PC-3 (cell line): ENCODE results near the gene SPESP1. TPM values are rescaled to one million over a fixed set of nuclear protein-coding genes. Genes with fewer than 3 reads are reported as not detected.

Experiments
- ATAC-seq: fragments of 200-7000 bp; cut with Tn5 transposase; 2 replicates; pipeline ENCODE4 v1.9.1; 2020; ENCODE audit warnings: mild to moderate bottlenecking, moderate library complexity
- BruUV-seq: library from RNA; stranded (reverse); fragments of 400-500 nt; replicated peaks from 2 replicates; lab custom pipeline; 2021; lab: Mats Ljungman, UMichigan
- CTCF ChIA-PET: fragments of 300-600 bp; sonication (Branson Sonifier 250); formaldehyde crosslinking; loops from one replicate; lab custom pipeline; 2022; ENCODE audit warnings: antibody characterized with exemption; lab: Charles Lee
- POLR2A ChIA-PET: fragments of 300-600 bp; sonication (Branson Sonifier 250); formaldehyde crosslinking; loops from one replicate; lab custom pipeline; 2022; ENCODE audit warnings: antibody characterized with exemption; ENCODE audit not compliant: unreplicated experiment; lab: Charles Lee
- DNase-seq: peaks from one replicate; pipeline ENCODE4 v3.0.0-alpha.2; 2015
- H2AFZ ChIP-seq: fragments of 300-600 bp; sonication (generic); 2 replicates; pipeline ENCODE4 v1.6.0; 2016; ENCODE audit warnings: antibody characterized with exemption, low read length
- H3F3A ChIP-seq: fragments of 300-600 bp; sonication (generic); one replicate; pipeline ENCODE4 v1.6.0; 2017; ENCODE audit warnings: antibody characterized with exemption, low read length, control low read depth, mild to moderate bottlenecking; ENCODE audit not compliant: unreplicated experiment
- H3K27ac ChIP-seq: fragments of 300-600 bp; sonication (generic); 2 replicates; pipeline ENCODE4 v1.5.1; 2016; ENCODE audit warnings: mild to moderate bottlenecking, low read length
- H3K27me3 ChIP-seq: fragments of 300-600 bp; sonication (generic); 2 replicates; pipeline ENCODE4 v1.6.1; 2016; ENCODE audit warnings: low read length, mixed read lengths
- H3K36me3 ChIP-seq: fragments of 300-600 bp; sonication (generic); 2 replicates; pipeline ENCODE4 v1.6.1; 2016; ENCODE audit warnings: low read depth, mixed run types, low read length, mixed read lengths
- H3K4me1 ChIP-seq: fragments of 300-600 bp; sonication (generic); 2 replicates; pipeline ENCODE4 v1.5.1; 2016; ENCODE audit warnings: low read length; ENCODE audit not compliant: insufficient read depth
- H3K4me2 ChIP-seq: fragments of 300-600 bp; sonication (generic); 2 replicates; pipeline ENCODE4 v1.6.0; 2016; ENCODE audit warnings: low read length
- H3K4me3 ChIP-seq: fragments of 300-600 bp; sonication (generic); 2 replicates; pipeline ENCODE4 v1.5.1; 2016; ENCODE audit warnings: mild to moderate bottlenecking, low read length, mixed read lengths
- H3K79me2 ChIP-seq: fragments of 300-600 bp; sonication (generic); 2 replicates; pipeline ENCODE4 v1.6.1; 2017; ENCODE audit warnings: low read length, mixed read lengths
- H3K9ac ChIP-seq: fragments of 300-600 bp; sonication (generic); 2 replicates; pipeline ENCODE4 v1.6.0; 2016; ENCODE audit warnings: mild to moderate bottlenecking, low read length
- H3K9me2 ChIP-seq: fragments of 300-600 bp; sonication (generic); replicated peaks from 2 replicates; pipeline ENCODE4 v1.6.1; 2016; ENCODE audit warnings: mixed run types, low read length, mixed read lengths
- H3K9me3 ChIP-seq: fragments of 300-600 bp; sonication (generic); 2 replicates; pipeline ENCODE4 v1.6.1; 2016; ENCODE audit warnings: low read length, mixed read lengths
- H4K20me1 ChIP-seq: fragments of 300-600 bp; sonication (generic); 2 replicates; pipeline ENCODE4 v1.6.1; 2016; ENCODE audit warnings: low read length, mixed read lengths
- EZH2 ChIP-seq: fragments of 300-600 bp; sonication (generic); IDR thresholded peaks from one replicate; pipeline ENCODE4 v1.6.1; 2017; ENCODE audit warnings: antibody characterized with exemption, mild to moderate bottlenecking, low read length; ENCODE audit not compliant: unreplicated experiment
- EZH2phosphoT487 ChIP-seq: fragments of 300-600 bp; sonication (generic); IDR thresholded peaks from 2 replicates; pipeline ENCODE4 v1.6.1; 2018; ENCODE audit warnings: mild to moderate bottlenecking, antibody characterized with exemption, low read length, borderline replicate concordance
- intact Hi-C: fragments of 100-400 bp; cut with micrococcal nuclease; formaldehyde crosslinking; loops from 2 replicates; pipeline ENCODE4 v1.9.0; 2023
- total RNA-seq: library from RNA; depleted of rRNA; stranded (reverse); fragments of >200 nt; gene quantifications from 2 replicates; pipeline ENCODE4 v1.2.3, GENCODE V29; 2014
- TF ChIP-seq, protein P1 (sequence below): fragments of 300-600 bp; sonication (generic); conservative IDR thresholded peaks from 2 replicates; pipeline ENCODE4 v1.5.1; 2017; ENCODE audit warnings: antibody characterized with exemption, low read depth, mild to moderate bottlenecking, low read length

Gene SPESP1
- total RNA-seq, 1 experiment from 2014 or later, result not detected

DNA sequence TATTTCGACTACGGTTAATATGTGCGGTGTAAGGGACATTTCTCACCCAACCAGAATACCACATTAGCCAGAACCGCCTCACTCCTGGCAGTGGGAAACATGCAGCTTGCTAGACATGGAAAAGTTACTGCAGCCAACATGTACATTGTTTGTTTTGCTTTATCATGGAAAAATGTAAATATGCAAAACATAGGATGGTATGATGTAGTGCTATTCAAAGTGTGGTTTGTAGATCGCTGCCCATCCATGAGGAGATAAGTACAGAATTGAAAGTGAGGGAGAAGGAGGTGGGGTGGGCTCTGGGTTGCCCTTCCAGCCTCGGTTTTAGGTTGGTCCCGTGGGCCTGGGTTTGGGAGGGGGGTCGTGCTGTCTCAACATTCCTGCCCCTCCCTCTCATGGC is 42.5 kb upstream of the SPESP1 start:
- Histone ChIP-seq H3K9me2 (no peaks in the 10 kb centered on the region), H3K9me3 (no peaks in the 10 kb centered on the region), H3K4me2 (no peak overlapping the region), H3K27ac (no peak overlapping the region), H3F3A (no peaks in the 10 kb centered on the region), H3K79me2 (no peaks in the 10 kb centered on the region), H4K20me1 (no peaks in the 10 kb centered on the region), H3K9ac (no peak overlapping the region), H3K27me3 (no peaks in the 10 kb centered on the region), H2AFZ (no peak overlapping the region), H3K4me1 (peaks cover 16% of the 10 kb centered on the region), H3K4me3 (no peak overlapping the region), H3K36me3 (no peaks in the 10 kb centered on the region)
- no TSS peak for BruUV-seq
- DNase-seq (no peak), ATAC-seq (no peak)
- CTCF ChIA-PET, result no interaction called here
- POLR2A ChIA-PET, result no interaction called here
- intact Hi-C loops, result no loop called here
- TF ChIP-seq, protein P1, sequence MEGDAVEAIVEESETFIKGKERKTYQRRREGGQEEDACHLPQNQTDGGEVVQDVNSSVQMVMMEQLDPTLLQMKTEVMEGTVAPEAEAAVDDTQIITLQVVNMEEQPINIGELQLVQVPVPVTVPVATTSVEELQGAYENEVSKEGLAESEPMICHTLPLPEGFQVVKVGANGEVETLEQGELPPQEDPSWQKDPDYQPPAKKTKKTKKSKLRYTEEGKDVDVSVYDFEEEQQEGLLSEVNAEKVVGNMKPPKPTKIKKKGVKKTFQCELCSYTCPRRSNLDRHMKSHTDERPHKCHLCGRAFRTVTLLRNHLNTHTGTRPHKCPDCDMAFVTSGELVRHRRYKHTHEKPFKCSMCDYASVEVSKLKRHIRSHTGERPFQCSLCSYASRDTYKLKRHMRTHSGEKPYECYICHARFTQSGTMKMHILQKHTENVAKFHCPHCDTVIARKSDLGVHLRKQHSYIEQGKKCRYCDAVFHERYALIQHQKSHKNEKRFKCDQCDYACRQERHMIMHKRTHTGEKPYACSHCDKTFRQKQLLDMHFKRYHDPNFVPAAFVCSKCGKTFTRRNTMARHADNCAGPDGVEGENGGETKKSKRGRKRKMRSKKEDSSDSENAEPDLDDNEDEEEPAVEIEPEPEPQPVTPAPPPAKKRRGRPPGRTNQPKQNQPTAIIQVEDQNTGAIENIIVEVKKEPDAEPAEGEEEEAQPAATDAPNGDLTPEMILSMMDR, result no peak
- TF ChIP-seq EZH2 (no peak), EZH2phosphoT487 (no peak)

DNA sequence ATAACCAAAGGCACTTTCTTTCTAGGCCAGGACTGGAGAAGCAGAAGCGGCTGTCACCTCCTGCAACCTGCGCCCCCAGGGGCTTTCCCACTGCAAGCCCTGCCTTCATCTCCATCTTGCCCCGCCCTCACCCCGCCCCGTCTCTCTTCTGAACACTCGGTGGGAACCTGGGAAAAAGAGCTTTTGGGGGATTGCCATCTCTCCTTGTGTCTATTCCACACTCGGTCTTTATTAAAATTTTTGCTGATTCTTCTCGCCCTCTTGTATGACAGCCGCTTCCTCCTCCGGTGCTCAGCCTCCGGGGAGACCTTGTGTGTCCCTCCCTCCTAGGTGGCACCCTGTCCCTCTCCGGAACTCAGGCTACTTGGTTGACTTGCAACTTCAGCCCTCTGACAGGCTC is 41.9 kb upstream of the SPESP1 start:
- Histone ChIP-seq H3K79me2 (no peaks in the 10 kb centered on the region), H3K27me3 (no peaks in the 10 kb centered on the region), H3K27ac (no peak overlapping the region), H3K36me3 (no peaks in the 10 kb centered on the region), H4K20me1 (no peaks in the 10 kb centered on the region), H2AFZ (no peak overlapping the region), H3K9me3 (no peaks in the 10 kb centered on the region), H3K9me2 (no peaks in the 10 kb centered on the region), H3K4me2 (no peak overlapping the region), H3K4me1 (peaks cover 16% of the 10 kb centered on the region), H3K4me3 (no peak overlapping the region), H3K9ac (no peak overlapping the region), H3F3A (no peaks in the 10 kb centered on the region)
- BruUV-seq, result no TSS peak
- DNase-seq (no peak), ATAC-seq (no peak)
- TF ChIP-seq EZH2phosphoT487, result no peak
- no peak for TF ChIP-seq EZH2
- TF ChIP-seq, protein P1, result no peak
- intact Hi-C loops, result no loop called here
- POLR2A ChIA-PET, result no interaction called here
- CTCF ChIA-PET, result interaction anchor here (0.6 kb wide), 1 partner anchor 36 kb away, joined by 3 read pairs; no protein-coding TSS in a partner anchor

DNA sequence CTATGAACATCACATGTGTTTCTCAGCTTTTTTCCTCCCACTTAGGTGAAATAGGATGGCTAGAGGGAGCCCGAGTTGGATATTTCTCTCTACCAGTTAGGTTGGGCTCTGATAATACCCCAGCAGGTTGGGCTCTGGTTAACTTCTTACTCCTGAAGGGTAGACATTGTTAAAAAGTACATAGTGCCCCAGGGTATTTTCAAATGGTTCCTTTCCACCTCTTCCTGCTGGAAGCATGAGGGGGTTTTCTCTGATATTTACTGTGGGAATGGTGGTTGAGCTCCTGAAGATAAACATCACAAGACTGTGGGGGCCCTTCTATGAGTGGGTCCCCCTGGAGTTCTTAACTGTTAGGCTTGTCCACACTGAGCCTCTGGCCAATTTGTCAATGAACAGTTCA is 36.1 kb upstream of the SPESP1 start:
- Histone ChIP-seq H3K4me1 (no peaks in the 10 kb centered on the region), H3K79me2 (no peaks in the 10 kb centered on the region), H3K27me3 (no peaks in the 10 kb centered on the region; the same call in 1 of the 2 replicates), H3F3A (no peaks in the 10 kb centered on the region), H3K4me3 (no peak overlapping the region), H3K9me3 (no peaks in the 10 kb centered on the region), H3K4me2 (no peak overlapping the region), H3K27ac (no peak overlapping the region), H3K9ac (no peak overlapping the region), H3K9me2 (no peaks in the 10 kb centered on the region), H4K20me1 (no peaks in the 10 kb centered on the region), H2AFZ (no peak overlapping the region), H3K36me3 (no peaks in the 10 kb centered on the region)
- no peak for DNase-seq
- no TSS peak for BruUV-seq
- ChIA-PET POLR2A (no interaction called here), CTCF (no interaction called here)
- no peak for ATAC-seq
- intact Hi-C loops, result no loop called here
- TF ChIP-seq EZH2phosphoT487 (no peak), EZH2 (no peak)
- TF ChIP-seq, protein P1, result no peak
